B cell (primary cell): ENCODE data around the gene SASH1.

ENCODE experiments used
- CTCF ChIP-seq: fragments of 200-600 bp; IDR thresholded peaks from one replicate; pipeline ENCODE4 v1.8.0; 2022; ENCODE audit warnings: antibody characterized with exemption, mild to moderate bottlenecking
- EZH2 ChIP-seq: IDR thresholded peaks from 2 replicates; pipeline ENCODE4 v1.6.1; 2012; ENCODE audit warnings: borderline replicate concordance, low read depth, mild to moderate bottlenecking, moderate library complexity, low read length; ENCODE audit not compliant: insufficient read depth, poor library complexity, severe bottlenecking

GRCh38 chr6:148460876-148461646 is 118.4 kb downstream of the SASH1 start:
- TF ChIP-seq CTCF (no peak), EZH2 (no peak)
